Adrenal gland (tissue), 12 donors: ENCODE measurements around the gene ATP6V1C2. TPM values are rescaled to one million over a fixed set of nuclear protein-coding genes. Genes with fewer than 3 reads are reported as not detected.
A peak's percentile ranks its signal among the peaks of the same experiment; 100 is the strongest.

ENCODE experiments used
- DNase-seq, 7 donors: peaks; one replicate each; pipeline ENCODE4 v3.0.0-alpha.2; 2019 to 2020
- H3K27ac ChIP-seq, 5 donors: fragments of 200-600 bp; sonication (generic) in 4 of 5; 1 replicate in 3 of 5; 2 replicates in 2 of 5; pipeline versions ENCODE4 v1.5.1 to v1.8.0; 2016 to 2020; ENCODE audit warnings: mild to moderate bottlenecking in 1 of 5
- H3K27me3 ChIP-seq: fragments of 200-600 bp; 2 replicates; pipeline ENCODE4 v1.8.0; 2021
- H3K36me3 ChIP-seq, 2 donors: fragments of 200-600 bp; replicated peaks in 1 of 2; 1 replicate in 1 of 2; 2 replicates in 1 of 2; pipeline versions ENCODE4 v1.5.1 to v1.8.0; 2018 to 2022
- H3K4me1 ChIP-seq, 2 donors: fragments of 200-600 bp; replicated peaks in 1 of 2; 1 replicate in 1 of 2; 2 replicates in 1 of 2; pipeline versions ENCODE4 v1.5.1 to v1.8.0; 2018 to 2021
- H3K4me3 ChIP-seq, 4 donors: fragments of 200-600 bp; sonication (generic) in 3 of 4; one replicate each; pipeline ENCODE4 v1.5.1; 2016 to 2018
- H3K9me3 ChIP-seq, 3 donors: fragments of 200-600 bp; sonication (generic) in 1 of 3; replicated peaks in 1 of 3; 1 replicate in 2 of 3; 2 replicates in 1 of 3; pipeline versions ENCODE4 v1.5.1 to v1.8.0; 2016 to 2021
- POLR2A ChIP-seq, 2 donors: fragments of 450-650 bp; IDR thresholded peaks; one replicate each; pipeline ENCODE4 v1.6.1; 2017; ENCODE audit warnings: antibody characterized with exemption in 2 of 2, mild to moderate bottlenecking in 2 of 2, moderate library complexity in 1 of 2
- WGBS, 4 donors: extraction: QIAGEN DNeasy Blood & Tissue Kit in 2 of 4; methylation state at CpG; one replicate each; pipeline versions ENCODE4 v1.1.5 to v1.1.7; 2013 to 2017; 5-methylcytosine and 5-hydroxymethylcytosine counted together
- intact Hi-C, 2 donors: fragments of 100-400 bp; cut with DNase I; formaldehyde crosslinking; loops; one replicate each; pipeline versions ENCODE4 v1.14.1 to v1.15.0; 2022 to 2023
- polyA plus RNA-seq, 3 donors: library from polyadenylated mRNA; stranded (reverse); fragments of 200-250 nt in 2 of 3; fragments of 350-450 nt in 1 of 3; fragmentation: Illumina TruSeq in 1 of 3; extraction: RNeasy Lipid Tissue Mini Kit (QIAGEN cat#74804) in 1 of 3; gene quantifications; one replicate each; pipeline ENCODE4 v1.2.3, GENCODE V29; 2013 to 2014
- total RNA-seq, 9 donors: library from RNA; depleted of rRNA in 4 of 9; stranded (reverse); fragments of >200 nt in 4 of 9; fragments of 120-200 nt in 1 of 9; fragmentation: NEBNext Ultra II Directional in 1 of 9; extraction: Animal tissue kit (Norgen Biotek cat#: 25700) in 1 of 9; gene quantifications; one replicate each; pipeline versions ENCODE4 v1.1.0 to v1.2.4, GENCODE V29; 2013 to 2023
- TF ChIP-seq, protein P1 (sequence below), 6 experiments: fragments of 450-650 bp in 4 of 6; fragments of 200-600 bp in 2 of 6; sonication (generic) in 1 of 6; IDR thresholded peaks; 1 replicate in 5 of 6; 2 replicates in 1 of 6; pipeline versions ENCODE4 v1.5.1 to v1.8.0; 2016 to 2021; ENCODE audit warnings: antibody characterized with exemption in 6 of 6, mild to moderate bottlenecking in 2 of 6, moderate library complexity in 1 of 6
- donor health status: healthy with polysubstance abuse.
- donor health status: Bipolar disorder and iron deficiency.
- donor health status: DM: yes; HTN: yes; CAD: no.
- donor health status: DM: no; HTN: no; CAD: no.
- donor health status: DM: no; HTN: no; CAD: no.
- donor health status: DM: yes; HTN: yes; CAD: no.

Gene ATP6V1C2
- total and polyA plus RNA-seq, 12 donors = 0.14 to 7.7 (median 0.94) TPM; not detected in 1

DNA sequence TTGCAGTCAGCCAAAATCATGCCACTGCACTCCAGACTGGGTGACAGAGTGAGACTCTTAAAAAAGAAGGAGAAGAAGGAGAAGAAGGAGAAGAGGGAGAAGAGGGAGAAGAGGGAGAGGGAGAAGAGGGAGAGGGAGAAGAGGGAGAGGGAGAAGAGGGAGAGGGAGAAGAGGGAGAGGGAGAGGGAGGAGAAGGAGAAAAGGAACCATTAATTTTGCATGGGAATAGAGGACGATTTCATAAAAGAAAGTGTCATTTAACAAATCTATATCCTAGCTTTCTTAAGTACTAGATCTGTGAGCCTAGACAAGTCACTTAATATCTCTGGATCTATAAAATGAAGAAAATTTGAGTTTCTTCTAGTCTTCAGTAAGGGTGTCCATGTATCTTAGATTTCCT lies 41.2 kb upstream of the ATP6V1C2 start:
- Histone ChIP-seq H3K4me1 (no peaks in the 10 kb centered on the region), H3K27ac (no peak overlapping the region), H3K36me3 (peaks cover 0 to 27% of the 10 kb centered on the region in 2 donors), H3K9me3 (no peaks in the 10 kb centered on the region), H3K27me3 (no peaks in the 10 kb centered on the region), H3K4me3 (no peak overlapping the region)
- no peak for TF ChIP-seq POLR2A (IDR thresholded peaks at IDR 0.05)
- TF ChIP-seq, protein P1, sequence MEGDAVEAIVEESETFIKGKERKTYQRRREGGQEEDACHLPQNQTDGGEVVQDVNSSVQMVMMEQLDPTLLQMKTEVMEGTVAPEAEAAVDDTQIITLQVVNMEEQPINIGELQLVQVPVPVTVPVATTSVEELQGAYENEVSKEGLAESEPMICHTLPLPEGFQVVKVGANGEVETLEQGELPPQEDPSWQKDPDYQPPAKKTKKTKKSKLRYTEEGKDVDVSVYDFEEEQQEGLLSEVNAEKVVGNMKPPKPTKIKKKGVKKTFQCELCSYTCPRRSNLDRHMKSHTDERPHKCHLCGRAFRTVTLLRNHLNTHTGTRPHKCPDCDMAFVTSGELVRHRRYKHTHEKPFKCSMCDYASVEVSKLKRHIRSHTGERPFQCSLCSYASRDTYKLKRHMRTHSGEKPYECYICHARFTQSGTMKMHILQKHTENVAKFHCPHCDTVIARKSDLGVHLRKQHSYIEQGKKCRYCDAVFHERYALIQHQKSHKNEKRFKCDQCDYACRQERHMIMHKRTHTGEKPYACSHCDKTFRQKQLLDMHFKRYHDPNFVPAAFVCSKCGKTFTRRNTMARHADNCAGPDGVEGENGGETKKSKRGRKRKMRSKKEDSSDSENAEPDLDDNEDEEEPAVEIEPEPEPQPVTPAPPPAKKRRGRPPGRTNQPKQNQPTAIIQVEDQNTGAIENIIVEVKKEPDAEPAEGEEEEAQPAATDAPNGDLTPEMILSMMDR (IDR thresholded peaks at IDR 0.05) = no peak
- intact Hi-C loops = no loop called here
- WGBS, 4 donors = 36 to 83% (median 76%) methylated on average over 1 of the region's 1 CpG
- DNase-seq = no peak

DNA sequence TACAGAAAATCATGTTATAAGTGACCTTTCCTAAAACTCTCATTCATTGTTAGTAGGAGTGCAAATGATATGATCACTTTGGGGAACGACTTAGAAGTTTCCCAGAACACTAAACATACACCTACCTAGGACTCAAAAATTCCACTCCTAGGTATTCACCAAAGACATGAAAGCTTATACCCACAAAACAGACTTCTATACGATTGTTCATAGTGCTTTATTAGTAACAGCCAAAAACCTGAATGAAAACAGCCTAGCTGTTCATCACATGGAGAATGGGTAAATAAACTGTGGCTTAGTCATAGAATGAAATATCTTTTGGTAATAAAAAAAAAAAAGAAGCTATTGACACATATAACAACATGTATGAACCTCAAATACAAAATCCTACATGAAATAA lies 40.5 kb upstream of the ATP6V1C2 start:
- no peak overlapping the region for H3K27ac ChIP-seq
- H3K9me3 ChIP-seq = no peaks in the 10 kb centered on the region
- peaks cover 0 to under 1% of the 10 kb centered on the region in 2 donors for H3K4me1 ChIP-seq
- TF ChIP-seq, protein P1 (IDR thresholded peaks at IDR 0.05) = no peak
- no peak for TF ChIP-seq POLR2A (IDR thresholded peaks at IDR 0.05)
- H3K4me3 ChIP-seq = no peak overlapping the region
- no peak for DNase-seq
- intact Hi-C loops = no loop called here
- 85 to 97% (median 93%) methylated on average over 2 of the region's 2 CpGs for WGBS, 4 donors
- no peaks in the 10 kb centered on the region for H3K27me3 ChIP-seq
- H3K36me3 ChIP-seq = peaks cover 0 to 27% of the 10 kb centered on the region in 2 donors

DNA sequence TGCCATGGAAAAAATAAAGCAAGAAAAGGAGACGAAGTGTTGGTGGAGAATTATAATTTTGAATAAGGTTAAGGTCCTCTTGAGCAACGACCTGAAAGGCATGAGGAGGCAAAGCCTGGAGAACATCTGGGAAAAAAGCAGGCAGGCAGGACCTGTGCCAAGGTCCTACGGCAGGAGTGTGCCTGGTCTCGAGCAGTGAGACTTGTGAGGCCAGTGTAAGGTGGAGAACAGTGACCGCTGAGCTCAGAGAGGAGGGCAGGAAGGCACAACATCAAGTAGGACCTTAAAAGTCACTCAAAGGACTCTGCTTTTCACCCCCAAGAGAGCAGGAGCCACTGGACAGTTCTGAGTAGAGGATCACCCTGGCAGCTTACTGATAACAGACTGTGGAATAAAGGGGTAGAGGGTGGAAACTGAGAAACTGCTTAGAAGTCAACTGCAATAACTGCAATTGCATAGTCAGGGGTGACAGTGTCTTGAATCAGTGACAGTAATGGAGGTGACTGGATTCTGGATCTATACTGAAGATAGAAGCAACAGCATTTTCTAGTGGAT lies 35.2 kb upstream of the ATP6V1C2 start:
- no peak overlapping the region for H3K4me3 ChIP-seq
- H3K9me3 ChIP-seq = no peaks in the 10 kb centered on the region
- peak overlapping the region in 1 of 5 donors; percentile 19 for H3K27ac ChIP-seq
- intact Hi-C loops = no loop called here
- DNase-seq = peak in 3 of 7 donors; percentile 24 to 50 (median 32)
- no peaks in the 10 kb centered on the region for H3K27me3 ChIP-seq
- H3K4me1 ChIP-seq = peaks cover 5 to 32% of the 10 kb centered on the region in 2 donors
- TF ChIP-seq POLR2A (IDR thresholded peaks at IDR 0.05) = no peak
- TF ChIP-seq, protein P1 (IDR thresholded peaks at IDR 0.05) = no peak
- peaks cover 0 to 16% of the 10 kb centered on the region in 2 donors for H3K36me3 ChIP-seq
- WGBS, 4 donors = 36 to 48% (median 40%) methylated on average over 5 of the region's 5 CpGs

DNA sequence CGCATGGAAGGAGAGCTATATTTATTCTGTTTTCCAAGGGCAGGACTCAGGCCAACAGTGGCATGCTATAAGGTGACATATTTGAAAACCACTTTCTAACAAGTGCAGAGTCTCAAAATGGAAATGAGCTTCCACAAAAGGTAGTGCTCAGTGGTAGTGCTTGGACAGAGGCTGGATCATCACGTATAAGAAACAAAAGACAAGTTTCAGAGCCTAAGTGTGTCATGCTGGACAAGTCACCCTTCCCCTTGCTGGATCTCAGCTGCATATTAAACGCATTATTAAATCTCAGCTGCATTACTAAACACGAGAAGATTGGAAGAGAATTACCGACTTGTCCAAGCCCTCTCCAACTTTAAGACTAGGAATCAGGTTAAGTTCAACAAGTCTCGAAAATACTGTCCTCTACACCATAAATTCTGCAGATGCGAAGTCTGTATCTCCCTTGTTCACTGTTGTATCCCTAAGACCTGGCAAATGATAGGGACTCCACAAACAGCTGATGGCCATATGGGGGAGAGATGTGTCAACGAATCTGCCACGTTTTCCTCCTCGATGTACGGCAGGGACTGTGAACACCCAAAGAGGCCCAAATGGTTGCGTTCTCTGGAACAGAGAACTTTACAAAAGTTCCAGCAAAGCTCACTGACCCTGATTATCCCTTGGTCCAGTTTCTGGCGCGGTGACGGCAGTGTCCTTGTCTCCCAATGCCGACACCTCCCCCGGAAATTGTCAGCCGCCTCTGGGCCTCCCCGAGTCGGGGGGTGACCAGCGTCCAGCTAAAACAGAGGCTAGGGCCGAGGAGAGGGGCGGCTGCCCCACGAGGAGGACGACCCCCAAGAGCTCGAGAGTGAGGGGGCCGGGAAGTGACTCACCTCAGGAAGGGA lies 32.3 kb upstream of the ATP6V1C2 start:
- Histone ChIP-seq H3K4me1 (peaks cover 5 to 32% of the 10 kb centered on the region in 2 donors), H3K36me3 (no peaks in the 10 kb centered on the region), H3K27ac (peak overlapping the region; percentile 66 to 97 (median 86)), H3K9me3 (no peaks in the 10 kb centered on the region), H3K4me3 (peak overlapping the region; percentile 13 to 99 (median 80)), H3K27me3 (no peaks in the 10 kb centered on the region)
- TF ChIP-seq, protein P1 (IDR thresholded peaks at IDR 0.05) = no peak
- TF ChIP-seq POLR2A (IDR thresholded peaks at IDR 0.05) = no peak
- intact Hi-C loops = no loop called here
- 3 to 8% (median 4%) methylated on average over 12 to 27 of the region's 27 CpGs for WGBS, 4 donors
- peak; percentile 68 to 83 (median 76) for DNase-seq
